OCI-LY1 (cell line): ENCODE results near the gene SNX24.

ENCODE experiments used
- CTCF ChIP-seq: fragments of 200-600 bp; sonication (generic), shearing (Covaris generic); IDR thresholded peaks from 2 replicates; pipeline ENCODE4 v1.5.1; 2017; ENCODE audit warnings: mild to moderate bottlenecking, antibody characterized with exemption, low read length, moderate library complexity, mixed read lengths
- EZH2 ChIP-seq: fragments of 200-600 bp; sonication (generic), shearing (Covaris generic); IDR thresholded peaks from 2 replicates; pipeline ENCODE4 v1.8.0; 2017; ENCODE audit warnings: borderline replicate concordance, mixed run types, mild to moderate bottlenecking, antibody characterized with exemption, low read length, moderate library complexity, mixed read lengths

GRCh38 chr5:122882831-122883230 lies 37.4 kb downstream of the SNX24 start:
- TF ChIP-seq CTCF (no peak), EZH2 (no peak)
